Uterine smooth muscle cell (primary cell): ENCODE results near the gene RIF1. TPM values are rescaled to one million over a fixed set of nuclear protein-coding genes. Genes with fewer than 3 reads are reported as not detected.

ENCODE experiments used
- total RNA-seq: library from RNA; depleted of rRNA; stranded (reverse); fragments of >200 nt; gene quantifications from 2 replicates; pipeline ENCODE4 v1.2.3, GENCODE V29; 2014

Gene RIF1
- total RNA-seq, result 52.6 and 63.5 TPM in 2 replicates

GRCh38 chr2:151409601-151410484, at the start of gene RIF1:
RIF1 (plus strand) TSS chr2:151409902; CDS start chr2:151410424, 522 bp downstream.

Other genes starting within 250 kb of the RIF1 start
- gene RBM43, start 148.0 kb upstream of the RIF1 start, total RNA-seq, result 4.8 and 6.7 TPM in 2 replicates
- 20.0 and 24.6 TPM in 2 replicates for gene NMI, start 120.2 kb upstream of the RIF1 start, total RNA-seq
- gene TNFAIP6, start 52.3 kb upstream of the RIF1 start, total RNA-seq, result 67.4 and 190 TPM in 2 replicates